Gastrocnemius medialis (tissue), 4 donors: ENCODE data around the gene GCHFR.

Experiments
- POLR2A ChIP-seq, 2 donors: fragments of 450-650 bp; IDR thresholded peaks; one replicate each; pipeline ENCODE4 v1.6.1; 2017; ENCODE audit warnings: antibody characterized with exemption in 2 of 2, mild to moderate bottlenecking in 2 of 2, moderate library complexity in 2 of 2
- TF ChIP-seq, protein P1 (sequence below), 5 experiments: fragments of 450-650 bp in 3 of 5; fragments of 200-600 bp in 2 of 5; sonication (generic) in 2 of 5; IDR thresholded peaks in 4 of 5; conservative IDR thresholded peaks in 1 of 5; 1 replicate in 4 of 5; 2 replicates in 1 of 5; pipeline ENCODE4 v1.5.1; 2016 to 2019; ENCODE audit warnings: antibody characterized with exemption in 5 of 5, mild to moderate bottlenecking in 3 of 5, moderate library complexity in 3 of 5

DNA sequence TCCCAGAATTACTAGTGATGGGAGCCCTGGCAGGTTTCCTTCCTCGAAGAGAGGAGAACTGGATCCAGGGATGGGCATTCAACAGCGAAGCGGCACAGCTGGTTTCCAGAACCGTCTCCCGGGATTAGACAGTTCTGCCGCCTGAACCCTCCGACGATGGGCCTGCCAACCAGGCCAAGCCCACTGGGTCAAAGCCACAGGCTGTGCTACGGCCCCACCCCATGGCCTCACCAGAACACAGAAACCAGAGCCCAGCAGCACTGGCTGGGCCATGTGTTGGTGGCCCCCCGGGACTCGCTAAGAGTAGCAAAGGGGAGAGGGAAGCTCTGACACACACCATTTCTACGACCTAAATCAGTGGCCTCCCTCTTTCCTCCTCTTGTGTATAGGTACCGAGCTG, 8.1 kb downstream of the GCHFR start:
- TF ChIP-seq, protein P1, sequence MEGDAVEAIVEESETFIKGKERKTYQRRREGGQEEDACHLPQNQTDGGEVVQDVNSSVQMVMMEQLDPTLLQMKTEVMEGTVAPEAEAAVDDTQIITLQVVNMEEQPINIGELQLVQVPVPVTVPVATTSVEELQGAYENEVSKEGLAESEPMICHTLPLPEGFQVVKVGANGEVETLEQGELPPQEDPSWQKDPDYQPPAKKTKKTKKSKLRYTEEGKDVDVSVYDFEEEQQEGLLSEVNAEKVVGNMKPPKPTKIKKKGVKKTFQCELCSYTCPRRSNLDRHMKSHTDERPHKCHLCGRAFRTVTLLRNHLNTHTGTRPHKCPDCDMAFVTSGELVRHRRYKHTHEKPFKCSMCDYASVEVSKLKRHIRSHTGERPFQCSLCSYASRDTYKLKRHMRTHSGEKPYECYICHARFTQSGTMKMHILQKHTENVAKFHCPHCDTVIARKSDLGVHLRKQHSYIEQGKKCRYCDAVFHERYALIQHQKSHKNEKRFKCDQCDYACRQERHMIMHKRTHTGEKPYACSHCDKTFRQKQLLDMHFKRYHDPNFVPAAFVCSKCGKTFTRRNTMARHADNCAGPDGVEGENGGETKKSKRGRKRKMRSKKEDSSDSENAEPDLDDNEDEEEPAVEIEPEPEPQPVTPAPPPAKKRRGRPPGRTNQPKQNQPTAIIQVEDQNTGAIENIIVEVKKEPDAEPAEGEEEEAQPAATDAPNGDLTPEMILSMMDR (IDR thresholded peaks at IDR 0.05 in 4 of 5, conservative IDR thresholded peaks at IDR 0.05 in 1 of 5) = no peak
- no peak for TF ChIP-seq POLR2A (IDR thresholded peaks at IDR 0.05)
